ENCODE results near the gene ROBO1.

DNA sequence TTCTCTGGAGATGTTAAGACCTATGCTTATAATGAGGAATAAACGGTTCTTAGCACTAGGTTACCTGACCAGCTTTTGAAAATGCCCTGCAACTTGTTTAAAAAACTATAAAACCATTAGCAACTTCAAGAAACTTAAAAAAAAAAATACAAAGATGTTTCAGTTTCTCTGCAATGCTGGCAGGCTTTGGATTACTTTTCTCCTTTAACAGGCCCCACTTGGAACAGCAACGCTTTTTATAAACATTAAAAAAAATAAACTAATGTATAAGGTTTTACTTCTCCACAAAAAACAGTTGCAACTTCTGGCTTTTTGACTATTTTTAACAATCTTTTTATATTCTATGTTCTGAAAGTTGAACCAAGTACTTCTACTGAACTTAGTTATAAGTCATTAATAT is 1006.7 kb downstream of the ROBO1 start:
- TF ChIP-seq, protein P1, sequence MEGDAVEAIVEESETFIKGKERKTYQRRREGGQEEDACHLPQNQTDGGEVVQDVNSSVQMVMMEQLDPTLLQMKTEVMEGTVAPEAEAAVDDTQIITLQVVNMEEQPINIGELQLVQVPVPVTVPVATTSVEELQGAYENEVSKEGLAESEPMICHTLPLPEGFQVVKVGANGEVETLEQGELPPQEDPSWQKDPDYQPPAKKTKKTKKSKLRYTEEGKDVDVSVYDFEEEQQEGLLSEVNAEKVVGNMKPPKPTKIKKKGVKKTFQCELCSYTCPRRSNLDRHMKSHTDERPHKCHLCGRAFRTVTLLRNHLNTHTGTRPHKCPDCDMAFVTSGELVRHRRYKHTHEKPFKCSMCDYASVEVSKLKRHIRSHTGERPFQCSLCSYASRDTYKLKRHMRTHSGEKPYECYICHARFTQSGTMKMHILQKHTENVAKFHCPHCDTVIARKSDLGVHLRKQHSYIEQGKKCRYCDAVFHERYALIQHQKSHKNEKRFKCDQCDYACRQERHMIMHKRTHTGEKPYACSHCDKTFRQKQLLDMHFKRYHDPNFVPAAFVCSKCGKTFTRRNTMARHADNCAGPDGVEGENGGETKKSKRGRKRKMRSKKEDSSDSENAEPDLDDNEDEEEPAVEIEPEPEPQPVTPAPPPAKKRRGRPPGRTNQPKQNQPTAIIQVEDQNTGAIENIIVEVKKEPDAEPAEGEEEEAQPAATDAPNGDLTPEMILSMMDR (IDR thresholded peaks at IDR 0.05; ENCODE audit: extremely low read depth in 1 of 2, insufficient read depth in 1 of 2, low read depth in 1 of 2, low read length in 2 of 2) = no peak
- TF ChIP-seq JUN (IDR thresholded peaks at IDR 0.05; ENCODE audit: borderline replicate concordance, insufficient read depth, insufficient read length, low read depth) (no peak), POLR2A (IDR thresholded peaks at IDR 0.05; ENCODE audit: low read depth, low read length) (no peak), POLR2AphosphoS5 (IDR thresholded peaks at IDR 0.05; ENCODE audit: insufficient read depth, low read depth, low read length) (no peak)
- TF ChIP-seq, protein P2, sequence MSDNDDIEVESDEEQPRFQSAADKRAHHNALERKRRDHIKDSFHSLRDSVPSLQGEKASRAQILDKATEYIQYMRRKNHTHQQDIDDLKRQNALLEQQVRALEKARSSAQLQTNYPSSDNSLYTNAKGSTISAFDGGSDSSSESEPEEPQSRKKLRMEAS (IDR thresholded peaks at IDR 0.05; ENCODE audit: insufficient read depth, insufficient read length) = no peak

Data from endothelial cell of umbilical vein (primary cell).